Effector memory CD4-positive, alpha-beta T cell (primary cell): ENCODE data around the gene RPS5.
A peak's percentile ranks its signal among the peaks of the same experiment; 100 is the strongest.

Source experiments
- DNase-seq, 3 donors: peaks; one replicate each; pipeline ENCODE4 v3.0.0-alpha.2; 2020
- H3K27ac ChIP-seq: 2 replicates; pipeline ENCODE4 v1.7.0; 2013; ENCODE audit warnings: mild to moderate bottlenecking, low read length, moderate library complexity; ENCODE audit not compliant: insufficient read depth, poor library complexity, severe bottlenecking
- H3K27me3 ChIP-seq: replicated peaks from 2 replicates; pipeline ENCODE4 v1.7.0; 2013; ENCODE audit warnings: mild to moderate bottlenecking, low read length; ENCODE audit not compliant: insufficient read depth, control insufficient read depth, poor library complexity, severe bottlenecking
- H3K36me3 ChIP-seq: 2 replicates; pipeline ENCODE4 v1.7.0; 2013; ENCODE audit warnings: mild to moderate bottlenecking, low read length, moderate library complexity; ENCODE audit not compliant: control insufficient read depth, insufficient read depth
- H3K4me1 ChIP-seq: 2 replicates; pipeline ENCODE4 v1.7.0; 2013; ENCODE audit warnings: low read length, mild to moderate bottlenecking; ENCODE audit not compliant: control insufficient read depth, insufficient read depth, poor library complexity, severe bottlenecking
- H3K4me3 ChIP-seq: 2 replicates; pipeline ENCODE4 v1.7.0; 2013; ENCODE audit warnings: low read length, low read depth, mild to moderate bottlenecking; ENCODE audit not compliant: insufficient read depth, poor library complexity, severe bottlenecking
- H3K9me3 ChIP-seq: 2 replicates; pipeline ENCODE4 v1.7.0; 2013; ENCODE audit warnings: mild to moderate bottlenecking, low read length, moderate library complexity; ENCODE audit not compliant: control insufficient read depth

The RPS5 gene

DNA sequence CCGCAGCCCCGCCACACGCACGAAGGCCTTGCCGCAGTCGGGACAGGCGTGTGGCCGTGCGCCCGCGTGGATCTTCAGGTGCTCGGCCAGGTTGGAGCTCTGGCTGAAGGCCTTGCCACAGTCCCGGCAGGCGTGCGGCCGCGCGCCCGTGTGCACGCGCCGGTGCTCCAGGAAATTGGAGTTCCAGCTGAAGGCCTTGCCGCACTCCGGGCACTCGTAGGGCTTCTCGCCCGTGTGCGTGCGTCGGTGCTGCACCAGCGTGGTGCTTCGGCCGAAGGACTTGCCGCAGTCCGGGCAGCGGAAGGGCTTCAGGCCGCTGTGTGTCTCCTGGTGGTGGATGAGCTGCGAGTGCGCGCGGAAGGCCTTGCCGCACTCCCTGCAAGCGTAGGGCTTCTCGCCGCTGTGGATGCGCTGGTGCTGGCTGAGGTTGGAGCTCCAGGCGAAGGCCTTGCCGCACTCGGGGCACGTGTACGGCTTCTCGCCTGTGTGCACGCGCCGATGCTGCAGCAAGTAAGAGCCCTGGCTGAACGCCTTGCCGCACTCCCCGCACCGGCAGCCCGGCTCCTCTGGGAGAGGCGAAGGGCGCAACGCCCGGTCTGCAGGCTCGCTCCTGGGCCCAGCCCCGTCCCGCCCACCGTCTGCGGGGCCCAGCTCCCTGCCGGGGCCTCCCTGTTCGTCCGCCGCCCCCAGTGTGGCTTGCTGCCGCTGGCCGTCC, 30.1 kb upstream of the RPS5 start:
- Histone ChIP-seq H3K9me3 (no peaks in the 10 kb centered on the region), H3K27ac (no peak overlapping the region), H3K4me3 (peak overlapping the region; percentile 51), H3K27me3 (no peaks in the 10 kb centered on the region), H3K36me3 (no peaks in the 10 kb centered on the region), H3K4me1 (peaks cover 22% of the 10 kb centered on the region)
- DNase-seq: no peak

DNA sequence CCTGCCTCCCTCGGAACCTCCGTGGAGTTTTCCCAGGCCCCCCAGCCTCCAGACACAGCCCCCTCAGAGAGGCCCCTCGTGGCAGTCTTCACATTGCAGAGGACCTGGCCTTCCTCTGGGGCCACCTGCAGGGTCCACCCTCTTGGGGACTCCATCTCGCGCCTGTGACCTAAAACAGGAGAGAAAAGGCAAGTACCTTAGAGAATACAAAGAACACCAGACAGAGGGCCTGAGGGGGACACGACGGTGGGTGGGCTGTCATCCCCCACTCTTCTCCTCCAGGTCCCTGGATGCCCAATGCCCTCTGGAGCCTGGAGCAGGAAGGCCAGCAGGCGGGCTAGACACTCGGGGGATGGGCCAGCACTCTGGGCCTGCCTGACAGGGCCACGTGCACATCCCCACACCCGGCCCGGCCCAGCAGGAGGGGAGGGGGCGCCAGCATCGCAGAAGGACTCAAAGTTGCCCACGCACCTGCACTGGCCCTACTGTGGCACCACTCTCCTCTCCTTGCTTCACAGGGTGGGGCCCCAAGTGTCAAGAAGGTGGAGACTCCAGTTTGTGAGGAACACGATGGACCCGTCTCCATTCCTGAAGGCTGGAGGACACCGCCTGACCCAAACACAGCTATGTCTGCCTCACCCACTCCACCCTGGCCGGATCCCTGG, 29.5 kb upstream of the RPS5 start:
- no peak overlapping the region for H3K4me3 ChIP-seq
- H3K27me3 ChIP-seq: no peaks in the 10 kb centered on the region
- no peak overlapping the region for H3K27ac ChIP-seq
- no peaks in the 10 kb centered on the region for H3K9me3 ChIP-seq
- peaks cover 27% of the 10 kb centered on the region for H3K4me1 ChIP-seq
- H3K36me3 ChIP-seq: no peaks in the 10 kb centered on the region
- no peak for DNase-seq

DNA sequence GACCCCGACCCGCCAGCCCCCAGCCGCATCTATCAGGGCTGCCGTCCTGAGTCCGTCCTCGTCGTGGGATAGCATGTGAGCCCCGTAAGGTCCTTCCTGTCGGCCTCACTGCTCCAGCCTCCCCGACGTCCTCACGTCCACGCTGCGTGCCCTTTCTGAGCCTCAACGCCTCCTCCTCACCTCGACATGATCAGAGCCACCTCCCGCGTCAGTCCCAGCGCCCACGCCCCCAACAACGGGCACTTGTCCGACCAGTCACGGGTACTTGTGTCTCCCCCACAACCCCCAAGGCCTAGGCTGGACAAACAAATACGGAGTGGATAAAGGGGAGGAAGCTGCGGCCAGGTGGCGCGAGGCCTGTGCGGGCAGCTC, 25.2 kb upstream of the RPS5 start:
- Histone ChIP-seq H3K9me3 (no peaks in the 10 kb centered on the region), H3K27me3 (no peaks in the 10 kb centered on the region), H3K27ac (peak overlapping the region; percentile 69), H3K4me1 (peaks cover 17% of the 10 kb centered on the region), H3K4me3 (peak overlapping the region; percentile 61), H3K36me3 (no peaks in the 10 kb centered on the region)
- DNase-seq: no peak

DNA sequence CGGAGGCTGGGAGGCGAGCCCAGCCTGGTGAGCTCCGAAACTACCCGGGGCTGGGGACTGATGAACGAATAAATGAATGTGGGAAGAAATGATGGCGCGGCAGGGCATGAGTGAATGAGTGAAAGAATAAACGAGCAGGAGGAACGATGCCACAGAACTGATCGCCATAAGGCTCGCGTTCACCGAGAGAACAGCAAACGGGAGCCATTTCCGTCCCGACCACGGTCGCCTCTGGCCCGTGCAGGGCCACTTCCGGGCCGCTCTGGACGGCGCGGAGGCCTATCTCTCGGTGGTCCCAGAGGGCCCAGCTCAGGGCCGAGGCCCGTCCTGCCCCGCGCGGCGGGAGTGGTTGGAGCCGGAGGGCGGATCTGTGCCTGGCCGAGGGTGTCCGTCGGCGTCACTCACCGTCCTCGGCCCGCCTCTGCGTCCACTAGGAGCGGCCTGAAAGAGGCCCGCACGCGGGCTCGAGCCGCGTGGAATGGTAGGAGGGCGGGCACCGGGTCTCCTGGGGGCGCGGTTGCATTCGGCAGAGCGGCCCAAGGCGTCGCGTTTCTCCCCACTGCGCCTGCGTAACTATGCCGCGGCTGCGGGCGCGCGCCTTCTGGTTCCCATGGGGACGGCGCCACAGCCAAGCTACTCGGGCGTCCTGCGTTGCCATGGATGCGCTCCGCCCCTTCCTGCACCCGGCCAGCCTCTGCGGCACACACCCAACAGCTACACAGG, 24.6 kb upstream of the RPS5 start, which contains the start of gene ZNF497:
Gene ZNF497, minus strand, starts transcription at position 480 of the 723 bp plus-strand sequence. CDS start 5,116 bp downstream, outside the sequence.
- H3K36me3 ChIP-seq: no peaks in the 10 kb centered on the region
- no peaks in the 10 kb centered on the region for H3K9me3 ChIP-seq
- DNase-seq: peak; percentile 89 to 93 (median 89)
- H3K4me1 ChIP-seq: peaks cover 12% of the 10 kb centered on the region
- no peaks in the 10 kb centered on the region for H3K27me3 ChIP-seq
- peak within 1 kb of the TSS; percentile 69 for H3K27ac ChIP-seq
- H3K4me3 ChIP-seq: peak within 1 kb of the TSS; percentile 61

DNA sequence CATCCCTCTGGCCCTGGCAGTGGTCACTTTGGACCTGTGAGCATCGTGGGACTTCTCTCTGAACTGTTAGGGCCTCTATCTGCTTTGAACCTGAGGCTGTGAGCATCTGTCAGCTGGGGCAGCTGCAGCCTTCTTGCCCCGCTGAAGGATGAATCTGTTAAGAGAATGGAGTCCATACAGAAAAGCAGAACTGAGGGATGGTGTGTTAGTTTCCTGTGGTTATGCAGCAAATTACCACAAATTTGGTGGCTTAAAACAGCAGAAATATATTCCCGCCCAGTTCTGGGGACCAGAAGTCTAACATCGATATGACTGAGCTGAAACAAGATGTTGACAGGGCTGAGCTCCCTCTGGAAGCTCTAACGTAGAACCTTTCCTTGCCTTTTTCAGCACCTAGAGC, 22.9 kb upstream of the RPS5 start:
- Histone ChIP-seq H3K4me1 (peaks cover 12% of the 10 kb centered on the region), H3K36me3 (no peaks in the 10 kb centered on the region), H3K27ac (no peak overlapping the region), H3K4me3 (no peak overlapping the region), H3K27me3 (no peaks in the 10 kb centered on the region), H3K9me3 (no peaks in the 10 kb centered on the region)
- DNase-seq: no peak

DNA sequence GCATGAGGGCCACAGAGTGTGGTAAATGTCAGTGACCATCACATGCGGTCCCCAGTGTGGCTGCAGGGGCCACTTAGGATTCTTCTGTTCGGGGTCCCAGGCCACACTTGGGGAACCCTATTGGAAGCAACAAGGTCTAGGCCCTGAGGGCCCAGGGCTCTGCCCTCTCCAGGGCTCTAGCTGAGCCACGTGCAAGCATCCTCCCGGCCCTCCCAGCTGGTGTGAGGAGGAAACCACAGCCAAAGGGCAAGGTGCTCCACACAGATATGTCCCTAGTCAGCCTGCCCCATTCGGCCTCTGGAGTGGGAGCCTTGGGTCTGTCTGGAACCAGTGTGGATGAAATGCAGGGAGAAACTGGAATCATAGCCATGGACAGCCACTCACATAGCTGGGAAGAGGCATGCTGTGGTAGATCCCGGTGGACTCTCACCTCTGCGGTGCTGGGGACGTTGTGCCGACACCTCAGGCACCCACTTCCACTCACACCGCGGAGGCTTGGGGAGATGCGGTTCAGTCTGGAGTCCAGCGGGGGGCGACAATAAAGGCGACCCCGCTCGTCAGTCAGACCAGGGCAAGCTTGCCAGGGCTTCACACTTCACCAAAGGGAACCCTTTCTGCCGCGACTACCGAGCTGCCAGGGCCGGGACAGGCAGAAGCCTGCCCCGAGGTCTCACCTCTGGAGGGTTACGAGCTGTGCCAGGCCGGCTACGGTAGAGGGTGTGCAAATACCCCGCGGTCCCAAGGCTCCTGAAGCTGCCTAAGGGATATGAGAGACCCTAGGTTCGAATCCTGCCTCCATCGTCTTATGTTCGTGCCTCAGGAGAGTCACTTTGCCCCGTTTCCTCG, 20.3 kb upstream of the RPS5 start:
- Histone ChIP-seq H3K27me3 (no peaks in the 10 kb centered on the region), H3K27ac (no peak overlapping the region)

DNA sequence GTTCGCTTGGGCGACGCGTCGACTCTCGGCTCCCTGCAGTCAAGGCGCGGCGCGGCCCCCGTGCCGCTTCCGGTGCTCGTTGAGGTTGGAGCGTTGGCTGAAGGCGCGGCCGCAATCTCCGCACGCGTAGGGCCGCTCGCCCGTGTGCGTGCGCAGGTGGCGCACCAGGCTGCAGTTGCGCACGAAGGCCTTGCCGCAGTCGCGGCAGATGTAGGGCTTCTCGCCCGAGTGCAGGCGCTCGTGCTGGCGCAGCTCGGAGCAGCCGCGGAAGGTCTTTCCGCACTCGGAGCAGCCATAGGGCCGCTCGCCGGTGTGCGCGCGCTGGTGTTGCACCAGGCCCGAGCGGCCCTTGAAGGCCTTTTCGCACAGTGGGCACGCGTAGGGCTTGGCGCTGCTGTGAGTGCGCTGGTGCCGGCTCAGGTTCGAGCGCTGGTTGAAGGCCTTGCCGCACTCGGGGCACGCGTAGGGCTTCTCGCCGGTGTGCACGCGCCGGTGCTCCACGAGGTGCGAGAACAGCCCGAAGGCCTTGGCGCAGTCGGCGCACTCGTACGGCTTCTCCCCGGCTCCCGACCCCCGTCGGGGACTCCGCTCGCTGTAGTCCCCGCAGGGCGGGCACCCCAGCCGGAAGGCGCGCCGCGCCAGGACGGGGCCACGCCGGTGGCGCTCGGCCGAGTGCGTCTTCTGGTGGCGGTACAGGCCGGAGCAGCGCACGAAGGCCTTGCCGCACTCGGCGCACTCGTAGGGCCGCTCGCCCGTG, 19.2 kb upstream of the RPS5 start:
- Histone ChIP-seq H3K36me3 (no peaks in the 10 kb centered on the region), H3K27ac (no peak overlapping the region), H3K27me3 (no peaks in the 10 kb centered on the region), H3K4me3 (no peak overlapping the region), H3K4me1 (no peaks in the 10 kb centered on the region), H3K9me3 (no peaks in the 10 kb centered on the region)
- no peak for DNase-seq

More for the DNA sequence above, 20.3 kb upstream of the RPS5 start:
- Histone ChIP-seq H3K4me3 (no peak overlapping the region), H3K4me1 (peaks cover 7% of the 10 kb centered on the region), H3K9me3 (no peaks in the 10 kb centered on the region), H3K36me3 (no peaks in the 10 kb centered on the region)
- no peak for DNase-seq

DNA sequence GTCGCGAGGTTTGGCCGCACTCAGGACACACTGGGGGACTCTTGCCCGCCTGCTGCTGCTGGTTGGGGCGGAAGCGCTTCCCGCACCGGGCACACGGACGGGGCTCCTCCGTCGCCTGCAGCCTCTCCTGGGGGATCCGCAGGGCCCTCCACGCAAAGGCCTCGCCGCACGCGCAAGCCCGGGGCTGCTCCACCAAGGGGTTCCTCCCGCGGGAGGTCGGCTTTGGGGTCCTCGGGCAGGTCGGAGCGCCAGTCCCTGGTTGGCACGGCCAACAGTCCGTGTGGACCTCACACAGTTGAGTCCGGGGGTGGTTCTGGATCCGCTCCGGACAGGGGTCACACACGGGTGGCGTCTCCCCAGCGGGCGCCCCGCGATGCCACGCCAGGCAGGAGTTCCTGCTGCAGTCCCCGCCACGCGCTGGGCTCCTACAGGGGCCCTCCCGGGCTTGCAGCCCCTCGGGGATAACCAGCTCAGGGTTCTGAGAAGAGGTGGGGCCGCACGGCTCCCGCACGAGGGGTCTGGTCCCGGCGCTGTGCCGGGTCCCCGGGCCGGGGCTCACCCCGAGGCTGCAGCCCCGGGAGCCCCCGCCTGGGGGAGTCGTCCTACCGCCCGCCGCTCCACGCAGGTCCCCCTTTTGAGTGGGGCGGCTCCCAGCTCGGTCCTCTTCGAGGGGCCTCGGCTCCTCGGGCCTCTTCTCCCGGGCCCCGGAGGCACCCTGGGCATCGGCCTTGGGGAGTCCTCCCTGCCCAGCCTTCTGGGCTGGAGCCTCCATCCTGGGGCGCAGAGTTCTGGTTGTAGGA, 18.3 kb upstream of the RPS5 start:
- no peak overlapping the region for H3K27ac ChIP-seq
- H3K9me3 ChIP-seq: no peaks in the 10 kb centered on the region

More for the DNA sequence above, 18.3 kb upstream of the RPS5 start:
- no peaks in the 10 kb centered on the region for H3K27me3 ChIP-seq
- H3K4me1 ChIP-seq: no peaks in the 10 kb centered on the region
- no peak for DNase-seq
- no peak overlapping the region for H3K4me3 ChIP-seq
- no peaks in the 10 kb centered on the region for H3K36me3 ChIP-seq
